Tongue (tissue), 2 donors: Measurements from ENCODE around the gene BEST1. TPM values are rescaled to one million over a fixed set of nuclear protein-coding genes. Genes with fewer than 3 reads are reported as not detected.

Experiments
- small RNA-seq: library from RNA; depleted of rRNA; stranded (forward); fragments of <200 nt; gene quantifications from one replicate; pipeline ENCODE3, GENCODE V24; 2014; ENCODE audit warnings: low replicate concordance
- total RNA-seq: library from RNA; depleted of rRNA; stranded (reverse); fragments of >200 nt; gene quantifications from one replicate; pipeline ENCODE4 v1.2.3, GENCODE V29; 2014

BEST1 gene
- total RNA-seq, 1 donor from 2014 or later, result 3.3 TPM

Small RNA genes lying within 50 kb of the gene (small RNA-seq; reads per million reads assigned to genes)
- not detected for gene RNU6-1243P

Other genes with a start within 250 kb of the BEST1 start
- gene MYRF, start 197.7 kb upstream of the BEST1 start, total RNA-seq, result 1.4 TPM
- 27.2 TPM for gene TMEM258, start 157.8 kb upstream of the BEST1 start, total RNA-seq
- gene FEN1, start 157.4 kb upstream of the BEST1 start, total RNA-seq, result 19.3 TPM
- gene FADS1, start 133.3 kb upstream of the BEST1 start, total RNA-seq, result 17.8 TPM
- gene FADS2, start 122.1 kb upstream of the BEST1 start, total RNA-seq, result 39.6 TPM
- gene FADS3, start 58.8 kb upstream of the BEST1 start, total RNA-seq, result 27.2 TPM
- 19.6 TPM for gene RAB3IL1, start 32.8 kb upstream of the BEST1 start, total RNA-seq
- 714 TPM for gene FTH1, start 17.3 kb downstream of the BEST1 start, total RNA-seq
- gene INCENP, start 173.7 kb downstream of the BEST1 start, total RNA-seq, result 16.8 TPM
- not detected for gene SCGB1D1, start 239.9 kb downstream of the BEST1 start, total RNA-seq